GM18505 (cell line): ENCODE results near the gene ITLN1.
"Not testable (repeated sequence)": the region's sequence is repeated elsewhere in the genome, so short reads cannot be mapped to it uniquely, and the experiment has no call there.

Experiments
- ATAC-seq: cut with Tn5 transposase; IDR thresholded peaks from one replicate; pipeline ENCODE4 v1.9.1; 2021; ENCODE audit not compliant: unreplicated experiment
- POLR2A ChIP-seq: IDR thresholded peaks from 4 replicates; pipeline ENCODE4 v1.6.1; 2011; ENCODE audit warnings: borderline replicate concordance; ENCODE audit not compliant: insufficient read depth, insufficient read length; ENCODE audit errors: extremely low read depth

ITLN1 gene

DNA sequence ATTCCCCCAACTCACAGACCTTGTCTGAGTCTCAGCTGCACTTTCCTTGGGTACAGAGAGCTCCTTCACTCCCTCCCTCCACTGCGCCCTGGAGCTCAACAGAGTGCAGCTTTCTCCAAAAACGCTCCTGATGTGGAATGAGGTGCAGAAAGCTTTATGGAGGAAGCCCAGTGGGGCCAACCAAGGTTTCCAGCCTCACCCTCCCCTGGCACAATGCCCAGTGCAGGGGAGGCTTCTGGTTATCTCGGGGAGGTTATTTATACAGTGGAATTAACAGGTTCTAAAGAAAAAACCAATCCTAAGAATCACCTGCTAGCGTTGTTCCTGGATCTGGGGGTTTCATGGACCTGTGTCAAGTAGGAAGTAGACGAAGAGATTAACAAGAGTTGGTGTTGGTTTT lies at the start of gene ITLN1:
Gene ITLN1, minus strand, starts transcription at position 139 of the 400 bp plus-strand sequence. CDS start 303 bp downstream, outside the sequence.
- TF ChIP-seq POLR2A = no peak
- ATAC-seq = no peak

DNA sequence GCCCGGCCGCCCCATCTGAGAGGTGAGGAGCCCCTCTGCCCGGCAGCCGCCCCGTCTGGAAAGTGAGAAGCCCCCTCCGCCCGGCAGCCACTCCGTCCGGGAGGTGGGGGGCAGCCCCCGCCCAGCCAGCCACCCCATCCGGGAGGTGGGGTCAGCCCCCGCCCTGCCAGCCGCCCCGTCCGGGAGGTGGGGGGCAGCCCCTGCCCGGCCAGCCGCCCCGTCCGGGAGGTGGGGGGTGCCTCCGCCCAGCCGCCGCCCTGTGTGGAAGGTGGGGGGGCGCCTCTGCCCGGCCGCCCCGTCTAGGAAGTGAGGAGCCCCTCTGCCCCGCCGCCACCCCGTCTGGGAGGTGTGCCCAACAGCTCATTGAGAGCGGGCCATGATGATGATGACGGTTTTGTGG lies 48.3 kb upstream of the ITLN1 start:
- ATAC-seq = not testable (repeated sequence)

DNA sequence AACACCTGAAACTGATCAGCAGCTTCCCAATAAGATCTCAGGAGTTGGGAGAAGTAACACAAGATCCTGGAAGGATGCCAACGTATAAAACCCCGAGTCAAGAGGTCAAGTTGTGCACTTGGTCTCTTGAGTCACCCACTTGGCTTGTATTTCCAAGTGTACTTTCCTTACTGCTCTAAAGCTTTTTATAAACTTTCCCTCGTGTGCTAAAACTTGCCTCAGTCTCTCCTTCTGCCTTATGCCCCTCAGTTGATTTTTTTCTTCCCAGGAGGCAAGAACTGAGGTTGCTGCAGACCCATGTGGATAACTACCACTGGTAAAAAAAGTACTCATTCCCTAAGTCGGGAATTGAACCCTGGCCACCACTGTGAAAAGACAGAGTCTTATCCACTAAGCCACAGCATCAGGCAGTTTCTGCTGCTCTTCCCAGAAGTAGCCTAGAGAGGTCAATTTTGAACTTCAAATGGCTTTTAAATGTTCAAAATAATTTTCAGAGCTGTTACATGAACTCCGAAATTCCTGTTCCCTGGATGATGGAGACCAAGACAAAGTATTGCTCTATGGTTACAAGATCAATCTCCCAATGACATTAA lies 40.8 kb upstream of the ITLN1 start:
- ATAC-seq = no peak
- no peak for TF ChIP-seq POLR2A

DNA sequence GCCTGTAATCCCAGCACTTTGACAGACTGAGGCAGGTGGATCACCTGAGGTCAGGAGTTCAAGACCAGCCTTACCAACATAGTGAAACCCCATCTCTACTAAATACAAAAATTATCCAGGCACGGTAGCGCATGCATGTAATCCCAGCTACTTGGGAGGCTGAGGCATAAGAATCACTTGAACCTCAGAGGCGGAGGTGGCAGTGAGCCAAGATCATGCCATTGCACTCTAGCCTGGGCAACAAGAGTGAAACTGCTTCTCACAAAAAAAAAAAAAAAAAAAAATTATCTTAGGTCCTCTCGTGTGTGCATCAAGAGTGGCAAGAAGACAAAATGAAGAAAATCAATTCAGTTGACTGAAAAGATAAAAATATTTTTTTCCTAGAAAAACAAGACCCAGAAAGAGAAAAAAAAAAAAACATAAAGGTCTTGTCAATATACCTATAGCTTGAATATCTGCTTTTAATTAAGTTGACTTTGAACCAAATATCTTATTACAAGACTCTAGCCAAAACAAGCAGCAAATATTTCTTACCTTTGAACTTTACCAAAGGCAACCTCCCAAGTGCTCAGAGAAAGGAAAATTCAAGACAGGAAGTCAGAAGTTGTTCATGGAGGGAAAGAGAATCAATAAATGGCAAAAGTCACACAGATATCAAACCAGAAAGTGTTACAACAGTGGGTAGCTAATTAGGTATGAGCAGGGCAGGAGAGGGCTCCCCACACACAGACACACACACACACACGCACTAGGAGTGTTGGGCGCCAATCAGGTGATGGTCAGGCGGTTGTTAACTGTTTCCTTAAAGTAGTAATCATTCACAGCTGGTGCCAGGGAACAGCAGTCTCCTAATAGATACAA lies 40.0 kb upstream of the ITLN1 start:
- no peak for ATAC-seq

DNA sequence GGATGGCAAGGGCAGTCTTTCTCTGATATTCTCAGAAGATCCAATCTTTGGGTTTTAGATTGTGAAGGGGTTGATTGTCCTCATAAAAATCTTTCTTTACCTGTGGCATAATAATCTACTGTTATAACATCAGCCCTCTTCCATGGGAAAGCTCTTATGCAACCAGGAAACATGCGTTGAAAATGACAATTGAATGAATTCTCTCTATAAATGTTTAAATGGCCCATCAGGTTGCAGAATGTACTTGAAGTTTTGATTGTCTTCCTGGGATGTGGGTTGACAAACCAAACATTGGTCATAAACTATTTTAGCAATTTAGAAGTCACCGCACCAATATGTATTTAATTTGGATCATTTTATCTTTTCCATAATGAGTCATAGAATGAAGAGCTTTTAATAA lies 31.7 kb upstream of the ITLN1 start:
- no peak for ATAC-seq
- no peak for TF ChIP-seq POLR2A

More for the DNA sequence above, 40.0 kb upstream of the ITLN1 start:
- no peak for TF ChIP-seq POLR2A

DNA sequence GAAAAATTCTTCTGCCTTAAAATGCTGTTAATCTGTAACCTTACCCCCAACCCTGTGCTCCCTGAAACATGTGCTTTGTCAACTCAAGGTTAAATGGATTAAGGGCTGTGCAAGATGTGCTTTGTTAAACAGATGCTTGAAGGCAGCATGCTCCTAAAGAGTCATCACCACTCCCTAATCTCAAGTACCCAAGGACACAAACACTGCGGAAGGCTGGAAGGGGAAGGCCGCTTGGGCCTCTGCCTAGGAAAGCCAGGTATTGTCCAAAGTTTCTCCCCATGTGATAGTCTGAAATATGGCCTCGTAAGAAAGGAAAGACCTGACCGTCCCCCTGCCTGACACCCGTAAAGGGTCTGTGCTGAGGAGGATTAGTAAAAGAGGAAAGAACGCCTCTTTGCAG lies 28.2 kb upstream of the ITLN1 start:
- ATAC-seq = not testable (repeated sequence)

DNA sequence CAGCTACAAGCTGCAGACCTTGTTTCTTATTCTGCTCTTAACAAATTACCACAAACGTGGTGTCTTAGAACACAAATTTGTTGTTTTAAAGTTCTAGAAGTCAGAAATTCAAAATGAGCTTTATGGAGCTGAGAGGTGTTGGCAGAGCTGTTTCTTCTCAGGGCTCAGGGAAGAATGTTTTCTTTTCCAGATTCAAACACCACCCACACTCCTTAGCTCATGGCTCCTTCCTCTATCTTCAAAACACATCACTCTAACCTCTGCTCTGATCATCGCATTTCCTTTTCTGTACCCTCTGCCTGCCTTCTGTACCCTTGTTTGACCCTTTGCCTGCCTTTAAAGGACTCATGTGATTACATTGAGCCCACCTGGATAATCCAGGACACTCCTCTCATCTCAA lies 26.9 kb upstream of the ITLN1 start:
- TF ChIP-seq POLR2A = no peak
- ATAC-seq = no peak

DNA sequence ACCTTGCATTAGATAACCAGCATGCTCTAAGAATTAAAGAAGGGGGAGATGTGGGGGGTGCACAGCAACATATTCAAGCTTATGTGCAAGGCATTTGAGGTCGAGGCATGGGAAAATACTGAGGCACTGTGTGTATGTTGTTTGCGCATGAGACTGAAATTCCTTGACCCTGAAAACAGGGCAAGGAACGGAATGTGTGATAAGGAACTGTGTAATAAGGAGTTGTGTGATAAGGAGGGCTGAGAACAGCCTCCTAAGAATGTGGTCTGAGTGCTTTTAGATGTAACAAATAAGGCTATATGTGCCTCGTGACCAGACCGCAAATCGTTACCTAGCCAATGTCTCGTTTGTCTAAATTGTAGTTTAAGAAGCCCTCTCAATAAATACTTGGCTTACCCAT lies 26.5 kb upstream of the ITLN1 start:
- ATAC-seq = no peak
- no peak for TF ChIP-seq POLR2A

DNA sequence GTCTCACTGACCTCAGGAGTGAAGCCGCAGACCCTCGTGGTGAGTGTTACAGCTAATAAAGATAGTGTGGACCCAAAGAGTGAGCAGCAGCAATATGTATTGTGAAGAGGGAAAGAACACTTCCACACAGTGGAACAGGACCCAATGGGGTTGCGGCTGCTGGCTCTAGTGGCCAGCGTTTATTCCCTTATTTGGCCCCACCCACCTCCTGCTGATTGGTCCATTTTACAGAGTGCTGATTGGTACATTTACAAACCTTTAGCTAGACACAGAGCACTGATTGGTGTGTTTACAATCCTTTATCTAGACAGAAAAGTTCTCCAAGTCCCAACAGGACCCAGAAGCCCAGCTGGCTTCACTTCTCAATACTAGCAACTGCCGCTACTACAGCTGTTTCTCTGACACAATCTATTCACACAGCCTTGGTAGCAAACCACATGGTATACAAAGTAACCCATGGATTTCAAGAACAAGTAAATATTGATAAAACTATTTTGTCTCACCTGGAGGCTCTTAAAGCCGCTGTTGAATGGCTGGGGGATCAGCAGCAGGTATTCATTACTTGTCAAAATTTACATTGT lies 25.3 kb upstream of the ITLN1 start:
- no peak for ATAC-seq
- TF ChIP-seq POLR2A = no peak

DNA sequence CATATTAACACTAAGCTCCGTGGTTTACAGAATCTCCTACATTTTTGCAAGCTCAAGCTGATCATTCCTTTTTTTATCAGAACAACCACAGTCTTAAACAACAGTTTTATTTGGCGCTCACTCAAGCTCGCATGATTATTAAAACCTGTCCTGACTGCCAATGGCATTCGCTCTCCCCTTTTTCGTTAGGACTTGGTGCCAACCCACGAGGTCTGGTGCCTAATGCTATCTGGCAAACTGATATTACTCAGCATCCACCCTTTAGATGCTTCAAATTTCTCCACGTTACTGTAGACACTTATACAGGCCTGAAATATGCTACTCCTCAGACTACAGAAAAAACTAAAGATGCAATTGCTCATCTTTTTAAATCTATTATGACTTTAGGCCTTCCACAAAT lies 23.0 kb upstream of the ITLN1 start:
- ATAC-seq = no peak
- TF ChIP-seq POLR2A = no peak

DNA sequence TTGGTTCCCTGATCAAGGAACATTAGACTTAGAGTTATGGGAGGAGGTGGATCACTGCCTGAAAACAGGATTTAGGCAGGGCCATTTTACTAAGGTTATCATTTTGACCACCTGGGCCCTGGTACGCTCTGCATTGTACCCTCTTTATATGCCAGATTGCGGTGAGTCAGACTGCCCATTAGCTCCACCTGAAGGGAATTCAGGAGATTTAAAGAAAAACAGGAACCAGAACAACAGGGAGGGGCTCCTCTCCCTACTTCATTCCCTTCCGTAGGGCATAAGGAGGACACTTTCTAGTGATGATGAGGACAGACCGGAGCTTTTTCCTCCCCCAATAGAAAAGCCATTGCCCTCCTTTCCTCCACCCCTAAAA lies 20.6 kb upstream of the ITLN1 start:
- TF ChIP-seq POLR2A = no peak
- no peak for ATAC-seq

DNA sequence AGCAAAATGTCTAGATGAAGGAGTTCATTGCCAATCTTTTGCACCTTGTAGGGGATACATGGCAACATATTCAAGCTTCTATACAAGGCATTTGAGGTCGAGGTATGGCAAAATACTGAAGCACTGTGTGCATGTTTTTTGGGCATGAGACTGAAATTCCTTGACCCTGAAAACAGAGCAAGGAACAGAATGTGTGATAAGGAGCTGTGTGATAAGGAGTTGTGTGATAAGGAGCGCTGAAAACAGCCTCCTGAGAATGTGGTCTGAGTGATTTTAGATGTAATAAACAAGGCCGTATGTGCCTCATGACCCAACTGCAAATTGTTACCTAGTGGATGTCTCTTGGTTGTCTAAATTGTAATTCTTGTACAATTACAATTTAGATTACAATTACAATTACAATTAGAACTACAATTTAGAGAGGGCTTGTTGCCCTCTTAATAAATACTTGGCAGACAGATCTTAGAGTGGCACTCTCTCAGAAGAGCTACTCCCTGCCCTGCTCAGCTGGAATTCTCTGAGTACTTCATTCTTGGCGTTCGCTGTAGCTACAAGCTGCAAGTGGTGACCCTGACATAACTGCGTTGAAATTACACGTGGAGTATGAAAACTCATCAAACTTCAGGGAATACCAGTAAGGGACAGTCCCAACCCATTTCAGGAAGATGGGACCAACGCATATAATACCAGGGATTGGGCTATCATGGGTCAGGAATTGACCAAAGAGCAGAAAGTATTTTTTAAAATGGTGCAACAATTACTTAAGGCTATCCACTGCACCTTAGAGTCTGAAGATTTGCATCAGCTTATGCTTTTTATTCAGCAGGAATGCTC lies 20.0 kb upstream of the ITLN1 start:
- no peak for TF ChIP-seq POLR2A
- no peak for ATAC-seq

DNA sequence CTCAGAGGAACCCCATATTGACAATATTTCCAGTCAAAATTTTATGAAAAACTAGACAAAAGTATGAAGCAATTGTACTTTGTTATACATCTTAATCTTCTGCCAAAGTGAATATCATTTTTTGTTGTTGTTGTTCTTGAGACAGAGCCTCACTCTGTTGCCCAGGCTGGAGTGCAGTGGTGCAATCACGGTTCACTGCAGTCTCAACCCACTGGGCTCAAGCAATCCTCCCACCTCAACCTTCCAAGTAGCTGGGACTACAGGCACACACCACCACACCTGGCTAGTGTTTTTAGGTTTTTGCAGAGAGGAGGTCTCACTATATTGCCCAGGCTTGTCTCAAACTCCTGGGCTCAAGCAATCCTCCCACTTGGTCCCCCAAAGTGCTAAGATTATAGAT lies 17.3 kb upstream of the ITLN1 start:
- ATAC-seq = not testable (repeated sequence)

DNA sequence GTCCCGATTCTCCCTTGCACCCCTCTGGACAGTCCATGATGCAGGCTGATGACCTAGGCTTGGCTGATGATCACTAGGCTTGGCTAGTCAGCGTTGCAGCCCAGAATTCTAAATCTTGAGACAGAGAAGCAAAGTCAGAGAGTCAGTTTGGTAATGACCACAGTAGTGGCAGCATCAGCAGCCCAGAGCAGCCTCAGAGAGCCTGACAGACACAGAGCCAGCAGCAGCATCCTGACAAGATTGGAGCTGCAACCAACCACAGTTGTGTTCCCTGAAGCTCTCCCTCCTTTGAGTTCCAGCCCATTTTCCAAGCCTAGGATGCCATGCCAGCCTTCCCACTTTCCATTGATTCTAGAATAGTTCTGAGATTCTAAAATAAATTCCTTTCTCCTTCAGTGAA lies 16.8 kb upstream of the ITLN1 start:
- TF ChIP-seq POLR2A = no peak
- ATAC-seq = no peak

DNA sequence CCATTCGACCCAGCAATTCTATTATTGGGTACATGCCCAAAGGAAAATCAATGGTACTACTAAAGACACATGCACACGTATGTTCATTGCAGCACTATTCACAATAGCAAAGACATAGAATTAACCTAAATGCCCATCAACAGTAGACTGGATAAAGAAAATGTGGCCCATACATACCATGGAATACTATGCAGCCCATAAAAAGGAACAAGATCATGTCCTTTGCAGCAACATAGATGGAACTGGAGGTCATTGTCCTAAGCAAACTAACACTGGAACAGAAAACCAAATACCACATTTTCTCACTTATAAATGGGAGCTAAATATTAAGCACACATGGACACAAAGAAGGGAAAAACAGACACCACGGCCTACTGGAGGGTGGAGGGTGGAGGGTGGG lies 15.7 kb upstream of the ITLN1 start:
- not testable (repeated sequence) for ATAC-seq

DNA sequence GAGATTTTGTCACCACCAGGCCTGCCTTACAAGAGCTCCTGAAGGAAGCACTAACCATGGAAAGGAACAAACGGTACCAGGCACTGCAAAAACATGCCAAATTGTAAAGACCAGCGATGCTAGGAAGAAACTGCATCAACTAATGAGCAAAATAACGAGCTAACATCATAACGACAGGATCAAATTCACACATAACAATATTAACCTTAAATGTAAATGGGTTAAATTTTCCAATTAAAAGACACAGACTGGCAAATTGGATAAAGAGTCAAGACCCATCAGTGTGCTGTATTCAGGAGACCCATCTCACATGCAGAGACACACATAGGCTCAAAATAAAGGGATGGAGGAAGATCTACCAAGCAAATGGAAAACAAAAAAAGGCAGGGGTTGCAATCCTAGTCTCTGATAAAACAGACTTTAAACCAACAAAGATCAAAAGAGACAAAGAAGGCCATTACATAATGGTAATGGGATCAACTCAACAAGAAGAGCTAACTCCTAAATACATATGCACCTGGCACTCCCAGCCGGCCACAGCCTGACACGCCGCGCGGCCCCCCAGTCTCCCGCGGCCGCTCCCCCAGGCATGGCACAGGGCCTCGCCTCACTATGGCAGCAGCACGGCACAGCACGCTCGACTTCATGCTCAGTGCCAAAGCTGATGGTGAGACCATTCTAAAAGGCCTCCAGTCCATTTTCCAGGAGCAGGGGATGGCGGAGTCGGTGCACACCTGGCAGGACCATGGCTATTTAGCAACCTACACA lies 9.6 kb upstream of the ITLN1 start:
- not testable (repeated sequence) for ATAC-seq
